Metanephros (tissue), 2 donors: ENCODE measurements around the gene PRR20G. TPM values are rescaled to one million over a fixed set of nuclear protein-coding genes. Genes with fewer than 3 reads are reported as not detected.

Experiments
- small RNA-seq: library from RNA; depleted of rRNA; stranded (forward); fragments of <200 nt; gene quantifications from one replicate; pipeline ENCODE3, GENCODE V24; 2014; ENCODE audit warnings: low replicate concordance
- total RNA-seq: library from RNA; depleted of rRNA; stranded (reverse); fragments of >200 nt; gene quantifications from one replicate; pipeline ENCODE4 v1.2.3, GENCODE V29; 2014

The PRR20G gene
- not detected for total RNA-seq

DNA sequence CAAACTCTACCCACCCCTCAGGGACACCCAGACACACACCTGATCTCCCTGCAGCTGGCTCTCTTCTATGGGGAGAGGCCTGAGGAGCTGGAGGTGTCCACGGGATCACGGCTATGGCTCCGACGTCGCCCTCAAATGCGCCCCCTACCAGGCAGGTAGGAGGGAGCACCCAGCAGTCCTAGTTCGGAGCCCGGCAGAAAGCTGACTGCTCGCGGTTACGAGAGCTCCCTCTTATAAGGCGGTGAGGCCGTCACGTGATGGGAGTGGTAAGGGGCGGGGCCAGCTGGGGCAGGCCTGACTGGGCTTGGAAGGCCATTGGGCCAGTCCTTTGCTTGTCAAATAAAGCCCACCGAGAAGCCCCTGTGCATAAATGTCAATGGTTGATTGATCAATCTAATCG lies at the start of gene PRR20G:
PRR20G (minus strand) TSS at position 207 of the 400 bp plus-strand sequence. CDS start 681 bp downstream, outside the sequence.

Small RNA genes within 50 kb of the gene (small RNA-seq; reads per million reads assigned to genes)
- not detected for gene RNU6-1047P

Other genes with a start within 250 kb of the PRR20G start
- gene PRR23E, start 94.9 kb downstream of the PRR20G start, total RNA-seq = not detected